NB4 (cell line): Measurements from ENCODE around the gene NAV3.

ENCODE experiments used
- MYC ChIP-seq: IDR thresholded peaks from 2 replicates; pipeline ENCODE4 v1.6.1; 2011; ENCODE audit warnings: low read depth, low read length
- TF ChIP-seq, protein P1 (sequence below): IDR thresholded peaks from one replicate; pipeline ENCODE4 v1.5.1; 2012; ENCODE audit warnings: low read depth, low read length
- TF ChIP-seq, protein P2 (sequence below): IDR thresholded peaks from 2 replicates; pipeline ENCODE4 v1.6.1; 2011; ENCODE audit warnings: low read depth, low read length

DNA sequence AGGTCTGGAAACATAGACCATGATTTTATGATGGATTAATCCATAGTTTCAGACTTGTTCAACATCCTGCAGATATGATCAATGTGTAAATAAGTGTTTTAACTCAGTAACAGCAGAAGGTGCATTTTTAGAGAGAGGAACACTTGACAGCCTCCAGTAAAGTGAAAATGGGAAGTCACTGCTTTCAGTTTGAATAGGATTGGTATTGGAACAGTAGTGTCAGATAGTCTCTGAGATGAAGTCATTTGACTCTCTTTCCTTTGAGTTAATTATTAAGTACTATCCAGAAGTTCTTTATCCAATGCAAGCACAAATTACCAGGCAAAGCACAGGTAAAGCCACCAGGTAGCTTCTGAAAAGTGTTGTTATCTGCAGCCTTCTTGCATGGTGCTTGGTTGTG lies 14.5 kb upstream of the NAV3 start:
- TF ChIP-seq, protein P1, sequence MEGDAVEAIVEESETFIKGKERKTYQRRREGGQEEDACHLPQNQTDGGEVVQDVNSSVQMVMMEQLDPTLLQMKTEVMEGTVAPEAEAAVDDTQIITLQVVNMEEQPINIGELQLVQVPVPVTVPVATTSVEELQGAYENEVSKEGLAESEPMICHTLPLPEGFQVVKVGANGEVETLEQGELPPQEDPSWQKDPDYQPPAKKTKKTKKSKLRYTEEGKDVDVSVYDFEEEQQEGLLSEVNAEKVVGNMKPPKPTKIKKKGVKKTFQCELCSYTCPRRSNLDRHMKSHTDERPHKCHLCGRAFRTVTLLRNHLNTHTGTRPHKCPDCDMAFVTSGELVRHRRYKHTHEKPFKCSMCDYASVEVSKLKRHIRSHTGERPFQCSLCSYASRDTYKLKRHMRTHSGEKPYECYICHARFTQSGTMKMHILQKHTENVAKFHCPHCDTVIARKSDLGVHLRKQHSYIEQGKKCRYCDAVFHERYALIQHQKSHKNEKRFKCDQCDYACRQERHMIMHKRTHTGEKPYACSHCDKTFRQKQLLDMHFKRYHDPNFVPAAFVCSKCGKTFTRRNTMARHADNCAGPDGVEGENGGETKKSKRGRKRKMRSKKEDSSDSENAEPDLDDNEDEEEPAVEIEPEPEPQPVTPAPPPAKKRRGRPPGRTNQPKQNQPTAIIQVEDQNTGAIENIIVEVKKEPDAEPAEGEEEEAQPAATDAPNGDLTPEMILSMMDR, result no peak
- TF ChIP-seq, protein P2, sequence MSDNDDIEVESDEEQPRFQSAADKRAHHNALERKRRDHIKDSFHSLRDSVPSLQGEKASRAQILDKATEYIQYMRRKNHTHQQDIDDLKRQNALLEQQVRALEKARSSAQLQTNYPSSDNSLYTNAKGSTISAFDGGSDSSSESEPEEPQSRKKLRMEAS, result no peak
- no peak for TF ChIP-seq MYC
